Suprapubic skin (tissue), 3 donors: Measurements from ENCODE around the gene VWF.

ENCODE experiments used
- EP300 ChIP-seq: sonication (generic); formaldehyde crosslinking; IDR thresholded peaks from one replicate; pipeline ENCODE4 v1.6.1; 2017; ENCODE audit warnings: antibody characterized with exemption
- POLR2A ChIP-seq, 2 donors: fragments of 450-650 bp; IDR thresholded peaks; one replicate each; pipeline ENCODE4 v1.6.1; 2017; ENCODE audit warnings: antibody characterized with exemption in 2 of 2, mild to moderate bottlenecking in 2 of 2, moderate library complexity in 2 of 2
- TF ChIP-seq, protein P1 (sequence below), 2 donors: fragments of 200-600 bp in 1 of 2; fragments of 450-650 bp in 1 of 2; sonication (generic) in 1 of 2; IDR thresholded peaks; one replicate each; pipeline ENCODE4 v1.5.1; 2016 to 2019; ENCODE audit warnings: antibody characterized with exemption in 2 of 2, mild to moderate bottlenecking in 1 of 2, moderate library complexity in 1 of 2

DNA sequence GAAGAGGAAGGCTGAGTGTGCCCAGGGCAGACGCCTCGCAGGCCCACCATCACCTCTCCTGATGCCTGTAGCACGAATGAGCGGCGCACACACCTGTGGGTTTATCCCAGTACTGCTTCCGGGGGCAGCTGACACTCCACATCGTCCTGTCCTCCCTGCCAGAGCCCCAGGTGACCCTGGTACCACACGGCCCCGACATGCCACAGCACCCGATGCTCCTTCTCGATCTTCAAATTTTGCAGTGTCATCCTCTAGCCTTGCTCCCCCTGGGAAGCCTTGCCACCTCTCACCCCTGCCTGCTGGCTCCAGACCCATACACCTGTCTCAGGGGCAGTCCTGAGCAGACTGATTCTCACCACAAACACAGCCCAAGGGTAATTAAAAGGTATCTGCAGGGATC is 220.0 kb downstream of the VWF start:
- TF ChIP-seq, protein P1, sequence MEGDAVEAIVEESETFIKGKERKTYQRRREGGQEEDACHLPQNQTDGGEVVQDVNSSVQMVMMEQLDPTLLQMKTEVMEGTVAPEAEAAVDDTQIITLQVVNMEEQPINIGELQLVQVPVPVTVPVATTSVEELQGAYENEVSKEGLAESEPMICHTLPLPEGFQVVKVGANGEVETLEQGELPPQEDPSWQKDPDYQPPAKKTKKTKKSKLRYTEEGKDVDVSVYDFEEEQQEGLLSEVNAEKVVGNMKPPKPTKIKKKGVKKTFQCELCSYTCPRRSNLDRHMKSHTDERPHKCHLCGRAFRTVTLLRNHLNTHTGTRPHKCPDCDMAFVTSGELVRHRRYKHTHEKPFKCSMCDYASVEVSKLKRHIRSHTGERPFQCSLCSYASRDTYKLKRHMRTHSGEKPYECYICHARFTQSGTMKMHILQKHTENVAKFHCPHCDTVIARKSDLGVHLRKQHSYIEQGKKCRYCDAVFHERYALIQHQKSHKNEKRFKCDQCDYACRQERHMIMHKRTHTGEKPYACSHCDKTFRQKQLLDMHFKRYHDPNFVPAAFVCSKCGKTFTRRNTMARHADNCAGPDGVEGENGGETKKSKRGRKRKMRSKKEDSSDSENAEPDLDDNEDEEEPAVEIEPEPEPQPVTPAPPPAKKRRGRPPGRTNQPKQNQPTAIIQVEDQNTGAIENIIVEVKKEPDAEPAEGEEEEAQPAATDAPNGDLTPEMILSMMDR (IDR thresholded peaks at IDR 0.05): no peak
- no peak for TF ChIP-seq POLR2A (IDR thresholded peaks at IDR 0.05)
- TF ChIP-seq EP300: no peak
